Hepatocyte (in vitro differentiated cells): ENCODE data around the gene PALLD.

Source experiments
- CTCF ChIP-seq: fragments of 200-600 bp; sonication (generic); IDR thresholded peaks from 2 replicates; pipeline ENCODE4 v1.5.1; 2016; ENCODE audit warnings: antibody characterized with exemption, mild to moderate bottlenecking; ENCODE audit not compliant: poor library complexity
- EZH2 ChIP-seq: fragments of 200-600 bp; sonication (generic); IDR thresholded peaks from 2 replicates; pipeline ENCODE4 v1.6.1; 2016; ENCODE audit warnings: antibody characterized with exemption, mild to moderate bottlenecking, borderline replicate concordance
- EZH2phosphoT487 ChIP-seq: fragments of 200-600 bp; sonication (generic); IDR thresholded peaks from one replicate; pipeline ENCODE4 v1.6.1; 2018; ENCODE audit warnings: antibody characterized with exemption, mild to moderate bottlenecking, low read depth, moderate library complexity; ENCODE audit not compliant: unreplicated experiment, severe bottlenecking

GRCh38 chr4:168688584-168688983 lies 191.7 kb downstream of the PALLD start:
- TF ChIP-seq EZH2: no peak
- TF ChIP-seq CTCF: no peak
- no peak for TF ChIP-seq EZH2phosphoT487
